GM18519 (cell line): ENCODE data around the gene TNIP2.

Experiments
- ATAC-seq: cut with Tn5 transposase; IDR thresholded peaks from one replicate; pipeline ENCODE4 v1.9.1; 2021; ENCODE audit warnings: mild to moderate bottlenecking, moderate library complexity; ENCODE audit not compliant: unreplicated experiment, low FRiP score

TNIP2 gene

GRCh38 chr4:2725380-2725779, 30.8 kb downstream of the TNIP2 start:
- no peak for ATAC-seq

GRCh38 chr4:2723751-2724150, 32.4 kb downstream of the TNIP2 start:
- no peak for ATAC-seq

GRCh38 chr4:2722033-2722432, 34.1 kb downstream of the TNIP2 start:
- ATAC-seq, result no peak

- ATAC-seq, result no peak
Observed at GRCh38 chr4:2721586-2721985, 34.5 kb downstream of the TNIP2 start.

- ATAC-seq, result no peak
Observed at GRCh38 chr4:2716236-2716635, 39.9 kb downstream of the TNIP2 start.

GRCh38 chr4:2715426-2715825, 40.7 kb downstream of the TNIP2 start:
- ATAC-seq, result no peak

GRCh38 chr4:2714918-2715317, 41.2 kb downstream of the TNIP2 start:
- ATAC-seq, result no peak

GRCh38 chr4:2714061-2714770, 41.9 kb downstream of the TNIP2 start:
- ATAC-seq, result no peak

- no peak for ATAC-seq
Observed at GRCh38 chr4:2713337-2713736, 42.8 kb downstream of the TNIP2 start.

GRCh38 chr4:2712261-2712842, 43.8 kb downstream of the TNIP2 start:
- no peak for ATAC-seq

GRCh38 chr4:2702770-2703169, 53.4 kb downstream of the TNIP2 start:
- no peak for ATAC-seq

GRCh38 chr4:2702361-2702760, 53.8 kb downstream of the TNIP2 start:
- ATAC-seq, result no peak

GRCh38 chr4:2700031-2700430, 56.1 kb downstream of the TNIP2 start:
- ATAC-seq, result no peak

GRCh38 chr4:2699534-2699933, 56.6 kb downstream of the TNIP2 start:
- no peak for ATAC-seq

GRCh38 chr4:2698951-2699505, 57.1 kb downstream of the TNIP2 start:
- no peak for ATAC-seq

- no peak for ATAC-seq
Observed at GRCh38 chr4:2698504-2698903, 57.6 kb downstream of the TNIP2 start.

- no peak for ATAC-seq
Observed at GRCh38 chr4:2697995-2698414, 58.1 kb downstream of the TNIP2 start.

GRCh38 chr4:2696423-2696822, 59.7 kb downstream of the TNIP2 start:
- peak; percentile 85 for ATAC-seq

- no peak for ATAC-seq
Observed at GRCh38 chr4:2695346-2696060, 60.6 kb downstream of the TNIP2 start.

- no peak for ATAC-seq
Observed at GRCh38 chr4:2694691-2695090, 61.4 kb downstream of the TNIP2 start.

GRCh38 chr4:2691952-2692435, 64.1 kb downstream of the TNIP2 start:
- ATAC-seq, result no peak
